Breast epithelium (tissue), 4 donors: ENCODE data around the gene TRAFD1. TPM values are rescaled to one million over a fixed set of nuclear protein-coding genes. Genes with fewer than 3 reads are reported as not detected.

Experiments used
- DNase-seq, 2 donors: peaks; one replicate each; pipeline ENCODE4 v3.0.0-alpha.2; 2019; ENCODE audit warnings: low spot score in 2 of 2
- H3K27ac ChIP-seq, 2 donors: fragments of 200-600 bp; sonication (generic) in 1 of 2; one replicate each; pipeline ENCODE4 v1.5.1; 2016 to 2019; ENCODE audit warnings: mild to moderate bottlenecking in 1 of 2
- H3K27me3 ChIP-seq, 2 donors: fragments of 200-600 bp; sonication (generic) in 1 of 2; one replicate each; pipeline versions ENCODE4 v1.5.1 to v1.6.0; 2017 to 2019; ENCODE audit warnings: control low read depth in 1 of 2, mild to moderate bottlenecking in 1 of 2
- H3K36me3 ChIP-seq: fragments of 200-600 bp; one replicate; pipeline ENCODE4 v1.5.1; 2019
- H3K4me1 ChIP-seq, 2 donors: fragments of 200-600 bp; sonication (generic); one replicate each; pipeline ENCODE4 v1.5.1; 2016 to 2019; ENCODE audit warnings: control low read depth in 1 of 2
- H3K4me3 ChIP-seq, 3 donors: fragments of 200-600 bp; sonication (generic); 1 replicate in 2 of 3; 2 replicates in 1 of 3; pipeline ENCODE4 v1.5.1; 2016 to 2019; ENCODE audit warnings: mild to moderate bottlenecking in 3 of 3, moderate library complexity in 2 of 3
- H3K9me3 ChIP-seq, 2 donors: fragments of 200-600 bp; sonication (generic) in 1 of 2; one replicate each; pipeline ENCODE4 v1.5.1; 2016 to 2019; ENCODE audit warnings: control low read depth in 1 of 2
- POLR2A ChIP-seq: fragments of 450-650 bp; IDR thresholded peaks from one replicate; pipeline ENCODE4 v1.6.1; 2016; ENCODE audit warnings: antibody characterized with exemption, mild to moderate bottlenecking, moderate library complexity
- POLR2AphosphoS5 ChIP-seq, 3 donors: sonication (generic); formaldehyde crosslinking; IDR thresholded peaks; one replicate each; pipeline ENCODE4 v1.6.1; 2017; ENCODE audit warnings: antibody characterized with exemption in 3 of 3
- intact Hi-C: fragments of 100-400 bp; cut with DNase I; formaldehyde crosslinking; loops from one replicate; pipeline ENCODE4 v1.15.1; 2023; ENCODE audit warnings: low total_unique reads
- total RNA-seq, 3 donors: library from RNA; depleted of rRNA; stranded (reverse); fragments of >200 nt; gene quantifications; one replicate each; pipeline ENCODE4 v1.1.0, GENCODE V29; 2016
- TF ChIP-seq, protein P1 (sequence below), 3 donors: fragments of 450-650 bp; IDR thresholded peaks; one replicate each; pipeline ENCODE4 v1.5.1; 2016 to 2017; ENCODE audit warnings: antibody characterized with exemption in 3 of 3, mild to moderate bottlenecking in 3 of 3, moderate library complexity in 3 of 3

TRAFD1 gene
- total RNA-seq, 3 donors from 2014 or later = 25.9 to 64.2 (median 54.4) TPM

DNA sequence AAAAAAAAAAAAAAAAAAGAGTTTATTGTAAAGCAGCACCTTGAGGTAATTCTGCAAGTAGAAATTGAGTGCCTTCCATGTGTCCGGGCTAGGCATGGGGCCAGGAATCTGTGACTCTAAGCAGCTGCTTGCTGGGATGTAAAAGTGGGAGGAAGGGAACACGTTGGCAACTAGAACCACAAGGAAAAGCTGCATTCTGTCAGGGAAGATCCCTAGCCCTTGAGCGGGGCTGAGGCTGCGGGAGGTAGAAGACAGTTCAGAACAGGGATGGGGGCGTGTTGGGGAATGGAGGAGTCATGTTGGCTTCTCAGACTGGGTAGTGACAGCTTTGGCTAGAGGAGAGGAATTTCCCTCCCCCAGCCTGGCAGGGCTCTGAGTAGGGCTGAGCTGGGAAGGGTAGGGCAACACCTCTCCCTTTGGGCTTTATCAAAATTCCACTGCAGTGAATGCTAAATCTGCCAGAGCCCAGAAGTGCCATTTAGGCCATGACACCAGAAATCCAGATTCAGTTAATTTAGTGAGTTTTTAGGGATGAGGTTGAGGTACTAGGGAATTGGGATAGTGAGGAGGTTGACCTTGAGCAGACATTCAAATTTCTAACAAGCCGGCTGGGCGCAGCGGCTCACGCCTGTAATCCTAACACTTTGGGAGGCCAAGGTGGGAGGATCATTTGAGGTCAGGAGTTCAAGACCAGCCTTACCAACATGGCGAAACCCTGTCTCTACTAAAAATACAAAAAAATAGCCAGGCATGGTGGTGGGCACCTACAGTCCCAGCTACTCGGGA lies 3.4 kb upstream of the TRAFD1 start:
- Histone ChIP-seq H3K4me3 (peak overlapping the region in 1 of 3 donors; percentile 5), H3K27ac (peak overlapping the region; percentile 71 to 88), H3K9me3 (no peaks in the 10 kb centered on the region), H3K36me3 (no peaks in the 10 kb centered on the region), H3K27me3 (no peaks in the 10 kb centered on the region), H3K4me1 (peaks cover 3 to 17% of the 10 kb centered on the region in 2 donors)
- TF ChIP-seq, protein P1, sequence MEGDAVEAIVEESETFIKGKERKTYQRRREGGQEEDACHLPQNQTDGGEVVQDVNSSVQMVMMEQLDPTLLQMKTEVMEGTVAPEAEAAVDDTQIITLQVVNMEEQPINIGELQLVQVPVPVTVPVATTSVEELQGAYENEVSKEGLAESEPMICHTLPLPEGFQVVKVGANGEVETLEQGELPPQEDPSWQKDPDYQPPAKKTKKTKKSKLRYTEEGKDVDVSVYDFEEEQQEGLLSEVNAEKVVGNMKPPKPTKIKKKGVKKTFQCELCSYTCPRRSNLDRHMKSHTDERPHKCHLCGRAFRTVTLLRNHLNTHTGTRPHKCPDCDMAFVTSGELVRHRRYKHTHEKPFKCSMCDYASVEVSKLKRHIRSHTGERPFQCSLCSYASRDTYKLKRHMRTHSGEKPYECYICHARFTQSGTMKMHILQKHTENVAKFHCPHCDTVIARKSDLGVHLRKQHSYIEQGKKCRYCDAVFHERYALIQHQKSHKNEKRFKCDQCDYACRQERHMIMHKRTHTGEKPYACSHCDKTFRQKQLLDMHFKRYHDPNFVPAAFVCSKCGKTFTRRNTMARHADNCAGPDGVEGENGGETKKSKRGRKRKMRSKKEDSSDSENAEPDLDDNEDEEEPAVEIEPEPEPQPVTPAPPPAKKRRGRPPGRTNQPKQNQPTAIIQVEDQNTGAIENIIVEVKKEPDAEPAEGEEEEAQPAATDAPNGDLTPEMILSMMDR (IDR thresholded peaks at IDR 0.05) = no peak
- TF ChIP-seq POLR2AphosphoS5 (IDR thresholded peaks at IDR 0.05) = peak in 2 of 3 donors; percentile 20 to 28
- intact Hi-C loops = no loop called here
- peak; percentile 74 to 78 for DNase-seq

DNA sequence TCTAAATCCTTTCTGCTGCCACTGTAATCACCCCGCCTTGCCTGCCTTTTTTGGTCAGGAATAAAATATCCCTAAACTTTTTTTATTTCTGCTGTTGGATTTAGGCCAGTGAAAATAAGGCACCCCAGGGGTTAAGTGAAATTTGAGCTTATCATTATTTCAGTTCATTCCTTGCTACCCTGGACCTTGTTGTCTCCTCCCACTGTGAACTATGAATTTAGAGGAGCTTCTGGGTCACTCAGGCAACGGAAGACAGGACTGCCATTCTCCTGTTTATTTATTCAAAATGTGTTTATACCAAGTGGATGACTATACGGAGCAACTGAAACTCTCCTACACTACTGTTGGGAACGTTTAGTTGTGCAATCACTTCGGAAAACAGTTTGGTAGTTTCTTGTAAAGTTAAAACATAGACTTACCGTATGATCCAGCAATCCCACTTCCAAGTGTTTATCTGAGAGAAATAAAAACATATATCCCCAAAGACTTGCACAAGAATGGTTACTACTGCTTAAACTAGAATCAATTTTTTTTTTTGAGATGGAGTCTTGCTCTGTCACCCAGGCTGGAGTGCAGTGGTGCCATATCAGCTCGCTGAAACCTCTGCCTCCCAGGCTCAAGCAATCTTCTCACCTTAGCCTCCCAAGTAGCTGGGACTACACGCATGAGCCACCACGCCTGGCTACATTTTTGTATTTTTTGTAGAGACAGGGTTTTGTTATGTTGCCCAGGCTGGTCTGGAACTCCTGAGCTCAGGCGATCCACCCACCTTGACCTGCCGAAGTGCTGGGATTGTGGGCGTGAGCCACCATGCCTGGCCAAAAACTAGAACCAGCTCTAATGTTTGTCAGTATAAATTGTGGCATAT lies 2.3 kb upstream of the TRAFD1 start:
- Histone ChIP-seq H3K4me3 (no peak overlapping the region), H3K27ac (peak overlapping the region; percentile 71 to 88), H3K36me3 (no peaks in the 10 kb centered on the region), H3K9me3 (no peaks in the 10 kb centered on the region), H3K27me3 (no peaks in the 10 kb centered on the region), H3K4me1 (peaks cover 3 to 24% of the 10 kb centered on the region in 2 donors)
- intact Hi-C loops = no loop called here
- TF ChIP-seq, protein P1 (IDR thresholded peaks at IDR 0.05) = no peak
- TF ChIP-seq POLR2A (no peak), POLR2AphosphoS5 (IDR thresholded peaks at IDR 0.05) (no peak)
- DNase-seq = no peak

DNA sequence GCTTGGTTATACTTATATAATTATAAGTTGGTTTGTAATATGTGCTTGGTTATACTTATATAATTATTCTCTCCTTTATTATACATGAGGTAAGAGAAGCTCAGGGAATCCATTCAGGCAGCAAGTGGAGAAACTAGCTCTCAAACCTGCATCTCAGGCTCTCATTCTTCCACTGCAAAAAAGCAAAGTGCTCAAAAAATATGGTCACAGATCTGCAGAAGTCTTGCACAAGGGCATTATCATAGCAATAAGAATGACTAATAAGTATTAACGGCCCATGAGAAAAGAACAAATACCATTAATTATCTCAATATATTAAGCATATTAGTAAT lies 476 bp upstream of the TRAFD1 start:
- peak overlapping the region in 1 of 3 donors; percentile 94 for H3K4me3 ChIP-seq
- intact Hi-C loops = no loop called here

DNA sequence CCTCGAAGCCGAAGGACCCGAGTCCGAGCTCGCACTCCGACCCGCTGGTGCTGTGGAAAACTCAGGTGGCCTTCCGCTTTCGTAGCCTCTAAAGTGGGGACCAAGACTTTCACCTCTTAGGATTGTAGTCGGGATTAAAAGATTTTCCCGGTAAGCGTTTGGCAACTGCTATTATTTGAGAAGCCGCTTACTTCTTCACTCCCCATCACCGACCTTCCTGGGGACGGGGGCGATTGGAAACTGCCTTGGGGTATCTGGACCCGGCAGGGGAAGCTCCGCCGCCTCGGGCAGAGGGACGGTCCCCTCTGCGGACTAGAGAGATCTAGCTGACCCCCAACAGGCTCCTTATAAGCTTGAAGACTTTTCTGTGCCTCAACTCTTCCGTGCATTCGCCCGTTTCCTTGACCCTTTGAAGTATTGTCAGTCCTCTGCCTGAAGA lies 659 bp downstream of the TRAFD1 start:
- H3K27ac ChIP-seq = peak overlapping the region; percentile 96
- H3K4me3 ChIP-seq = peak overlapping the region; percentile 94 to 98 (median 96)
- TF ChIP-seq POLR2AphosphoS5 (IDR thresholded peaks at IDR 0.05) (no peak), POLR2A (no peak)
- TF ChIP-seq, protein P1 (IDR thresholded peaks at IDR 0.05) = no peak
- intact Hi-C loops = no loop called here
- peaks cover 3 to 31% of the 10 kb centered on the region in 2 donors for H3K4me1 ChIP-seq
- no peaks in the 10 kb centered on the region for H3K27me3 ChIP-seq
- H3K9me3 ChIP-seq = no peaks in the 10 kb centered on the region
- DNase-seq = no peak
- H3K36me3 ChIP-seq = no peaks in the 10 kb centered on the region

More for the DNA sequence above, 476 bp upstream of the TRAFD1 start:
- Histone ChIP-seq H3K36me3 (no peaks in the 10 kb centered on the region), H3K27ac (no peak overlapping the region), H3K9me3 (no peaks in the 10 kb centered on the region), H3K27me3 (no peaks in the 10 kb centered on the region), H3K4me1 (peaks cover 3 to 30% of the 10 kb centered on the region in 2 donors)
- no peak for TF ChIP-seq POLR2A
- DNase-seq = no peak

DNA sequence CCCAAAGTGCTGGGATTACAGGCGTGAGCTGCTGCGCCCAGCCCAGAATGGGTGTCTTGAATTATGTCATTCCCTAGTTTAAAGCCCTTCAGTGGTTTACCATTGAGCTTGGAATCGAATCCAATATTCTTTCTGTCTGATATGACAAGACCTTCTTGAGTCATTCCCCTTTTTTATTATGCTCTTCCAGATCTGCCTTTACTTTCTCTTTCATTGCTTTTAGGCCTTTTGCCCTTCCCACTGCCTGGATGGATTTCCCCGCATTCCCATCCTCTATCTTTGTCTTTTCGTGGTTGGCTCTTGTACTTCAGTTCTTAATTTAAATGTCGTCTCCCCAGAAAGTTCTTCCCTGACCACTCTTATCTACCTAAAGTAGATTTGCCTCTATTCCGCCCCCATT lies 1.6 kb downstream of the TRAFD1 start:
- no peak for DNase-seq
- Histone ChIP-seq H3K36me3 (no peaks in the 10 kb centered on the region), H3K9me3 (no peaks in the 10 kb centered on the region), H3K27me3 (no peaks in the 10 kb centered on the region), H3K27ac (peak overlapping the region; percentile 9 to 39), H3K4me1 (peaks cover 3 to 26% of the 10 kb centered on the region in 2 donors), H3K4me3 (peak overlapping the region in 2 of 3 donors; percentile 94 to 98)
- TF ChIP-seq, protein P1 (IDR thresholded peaks at IDR 0.05) = no peak
- TF ChIP-seq POLR2AphosphoS5 (IDR thresholded peaks at IDR 0.05) = no peak
- no peak for TF ChIP-seq POLR2A
- intact Hi-C loops = no loop called here
